ENCODE results near the gene NYNRIN. TPM values are rescaled to one million over a fixed set of nuclear protein-coding genes. Genes with fewer than 3 reads are reported as not detected.

NYNRIN gene
- total and polyA plus RNA-seq, 3 experiments from 2014 or later, result 0.02 to 0.04 TPM; not detected in 1

GRCh38 chr14:24463884-24464785 lies 65.3 kb downstream of the NYNRIN start:
- peak overlapping the region in 4 of 8 donors; percentile 52 to 80 (median 58) for H3K27ac Mint-ChIP-seq
- H3K9me3 ChIP-seq (ENCODE audit: low read length), result no peaks in the 10 kb centered on the region
- CTCF ChIA-PET, result no interaction called here
- H3K36me3 Mint-ChIP-seq, result peaks cover 0 to 10% (median 7%) of the 10 kb centered on the region in 3 donors
- no peaks in the 10 kb centered on the region for H3K36me3 ChIP-seq (ENCODE audit: insufficient read depth, low read length)
- no peak overlapping the region for H3K4me3 ChIP-seq (ENCODE audit: low read length)
- H3K4me1 ChIP-seq (ENCODE audit: insufficient read depth, low read length), result peaks cover 26% of the 10 kb centered on the region
- DNase-seq, result no peak
- peaks cover 20 to 34% (median 30%) of the 10 kb centered on the region in 3 donors for H3K4me1 Mint-ChIP-seq
- no peaks in the 10 kb centered on the region for H3K27me3 Mint-ChIP-seq
- no peaks in the 10 kb centered on the region for H3K27me3 ChIP-seq (ENCODE audit: insufficient read depth, low read length, poor library complexity, severe bottlenecking)
- H3K4me3 Mint-ChIP-seq, result peak overlapping the region in 4 of 7 donors; percentile 44 to 66 (median 54)
- POLR2A ChIA-PET, result interaction anchor here (0.7 kb wide), 1 partner anchor 51 kb away, joined by 3 read pairs; no protein-coding TSS in a partner anchor
- no peak overlapping the region for H3K27ac ChIP-seq (ENCODE audit: low read depth, low read length)
- H3K9me3 Mint-ChIP-seq, result no peaks in the 10 kb centered on the region

- H3K27me3 ChIP-seq (ENCODE audit: insufficient read depth, low read length, poor library complexity, severe bottlenecking), result no peaks in the 10 kb centered on the region
- H3K27ac ChIP-seq (ENCODE audit: low read depth, low read length), result no peak overlapping the region
- Mint-ChIP-seq H3K4me3 (peak overlapping the region in 4 of 7 donors; percentile 3 to 56 (median 38)), H3K9me3 (no peaks in the 10 kb centered on the region), H3K27ac (peak overlapping the region in 3 of 8 donors; percentile 40 to 61 (median 56)), H3K27me3 (no peaks in the 10 kb centered on the region), H3K4me1 (peaks cover 20 to 34% (median 30%) of the 10 kb centered on the region in 3 donors), H3K36me3 (peaks cover 0 to 11% (median 7%) of the 10 kb centered on the region in 3 donors)
- ChIA-PET CTCF (no interaction called here), POLR2A (no interaction called here)
- no peaks in the 10 kb centered on the region for H3K9me3 ChIP-seq (ENCODE audit: low read length)
- peaks cover 26% of the 10 kb centered on the region for H3K4me1 ChIP-seq (ENCODE audit: insufficient read depth, low read length)
- no peak overlapping the region for H3K4me3 ChIP-seq (ENCODE audit: low read length)
- no peak for DNase-seq
- H3K36me3 ChIP-seq (ENCODE audit: insufficient read depth, low read length), result no peaks in the 10 kb centered on the region
These were observed 66.6 kb downstream of the NYNRIN start for GRCh38 chr14:24465368-24465767.

- Histone ChIP-seq H3K4me1 (ENCODE audit: insufficient read depth, low read length) (peaks cover 26% of the 10 kb centered on the region), H3K4me3 (ENCODE audit: low read length) (no peak overlapping the region), H3K27ac (ENCODE audit: low read depth, low read length) (no peak overlapping the region), H3K27me3 (ENCODE audit: insufficient read depth, low read length, poor library complexity, severe bottlenecking) (no peaks in the 10 kb centered on the region), H3K9me3 (ENCODE audit: low read length) (no peaks in the 10 kb centered on the region), H3K36me3 (ENCODE audit: insufficient read depth, low read length) (no peaks in the 10 kb centered on the region)
- H3K27me3 Mint-ChIP-seq, result peaks cover 0 to under 1% of the 10 kb centered on the region in 2 donors
- DNase-seq, result no peak
- H3K36me3 Mint-ChIP-seq, result peaks cover 0 to 14% (median 7%) of the 10 kb centered on the region in 3 donors
- H3K9me3 Mint-ChIP-seq, result no peaks in the 10 kb centered on the region
- H3K4me1 Mint-ChIP-seq, result peaks cover 20 to 34% (median 30%) of the 10 kb centered on the region in 3 donors
- ChIA-PET POLR2A (no interaction called here), CTCF (no interaction called here)
- peak overlapping the region in 1 of 8 donors; percentile 61 for H3K27ac Mint-ChIP-seq
- peak overlapping the region in 1 of 7 donors; percentile 45 for H3K4me3 Mint-ChIP-seq
These were observed 67.0 kb downstream of the NYNRIN start for GRCh38 chr14:24465805-24466204.

Other genes starting within 250 kb of the NYNRIN start
- gene IRF9, start 237.7 kb upstream of the NYNRIN start, total RNA-seq, result 10 to 100 TPM; 62.0 to 68.6 TPM
- gene IRF9, start 237.7 kb upstream of the NYNRIN start, polyA plus RNA-seq, result 91.7 TPM
- gene REC8, start 226.9 kb upstream of the NYNRIN start, total RNA-seq, result 10 to 100 TPM; 24.5 to 26.7 TPM
- 10.0 TPM for gene REC8, start 226.9 kb upstream of the NYNRIN start, polyA plus RNA-seq
- 100 to 1,000 TPM; 164 to 172 TPM for gene IPO4, start 210.2 kb upstream of the NYNRIN start, total RNA-seq
- 20.9 TPM for gene IPO4, start 210.2 kb upstream of the NYNRIN start, polyA plus RNA-seq
- gene TM9SF1, start 203.6 kb upstream of the NYNRIN start, total RNA-seq, result 10 to 100 TPM; 31.3 to 34.0 TPM
- 30.0 TPM for gene TM9SF1, start 203.6 kb upstream of the NYNRIN start, polyA plus RNA-seq
- gene TSSK4, start 193.3 kb upstream of the NYNRIN start, total RNA-seq, result under 1 TPM; 0.26 to 0.44 TPM
- 1.2 TPM for gene TSSK4, start 193.3 kb upstream of the NYNRIN start, polyA plus RNA-seq
- 10 to 100 TPM; 86.4 to 87.6 TPM for gene CHMP4A, start 185.5 kb upstream of the NYNRIN start, total RNA-seq
- gene CHMP4A, start 185.5 kb upstream of the NYNRIN start, polyA plus RNA-seq, result 159 TPM
- 10 to 100 TPM; 15.5 to 16.2 TPM for gene MDP1, start 182.9 kb upstream of the NYNRIN start, total RNA-seq
- gene MDP1, start 182.9 kb upstream of the NYNRIN start, polyA plus RNA-seq, result 25.8 TPM
- 100 to 1,000 TPM; 232 to 240 TPM for gene NEDD8, start 166.6 kb upstream of the NYNRIN start, total RNA-seq
- gene NEDD8, start 166.6 kb upstream of the NYNRIN start, polyA plus RNA-seq, result 364 TPM
- gene GMPR2, start 166.1 kb upstream of the NYNRIN start, total RNA-seq, result 10 to 100 TPM; 43.6 to 48.6 TPM
- gene GMPR2, start 166.1 kb upstream of the NYNRIN start, polyA plus RNA-seq, result 96.8 TPM
- 100 to 1,000 TPM; 101 to 106 TPM for gene TINF2, start 156.4 kb upstream of the NYNRIN start, total RNA-seq
- gene TINF2, start 156.4 kb upstream of the NYNRIN start, polyA plus RNA-seq, result 161 TPM
- gene TGM1, start 135.8 kb upstream of the NYNRIN start, total RNA-seq, result 1 to 10 TPM; 3.2 to 3.7 TPM
- gene TGM1, start 135.8 kb upstream of the NYNRIN start, polyA plus RNA-seq, result not detected
- 10 to 100 TPM; 41.0 to 41.8 TPM for gene RABGGTA, start 127.4 kb upstream of the NYNRIN start, total RNA-seq
- gene RABGGTA, start 127.4 kb upstream of the NYNRIN start, polyA plus RNA-seq, result 37.7 TPM
- gene DHRS1, start 99.2 kb upstream of the NYNRIN start, total RNA-seq, result 1 to 10 TPM; 9.3 to 9.8 TPM
- 34.8 TPM for gene DHRS1, start 99.2 kb upstream of the NYNRIN start, polyA plus RNA-seq
- gene NOP9, start 99.2 kb upstream of the NYNRIN start, total RNA-seq, result 10 to 100 TPM; 44.1 to 47.1 TPM
- 2.1 TPM for gene NOP9, start 99.2 kb upstream of the NYNRIN start, polyA plus RNA-seq
- 10 to 100 TPM; 12.4 to 12.7 TPM for gene CIDEB, start 91.0 kb upstream of the NYNRIN start, total RNA-seq
- gene CIDEB, start 91.0 kb upstream of the NYNRIN start, polyA plus RNA-seq, result 27.5 TPM
- gene LTB4R2, start 88.9 kb upstream of the NYNRIN start, total RNA-seq, result 1 to 10 TPM; 8.3 to 8.7 TPM
- gene LTB4R2, start 88.9 kb upstream of the NYNRIN start, polyA plus RNA-seq, result 2.6 TPM
- gene LTB4R, start 87.5 kb upstream of the NYNRIN start, total RNA-seq, result 10 to 100 TPM in 1 of 2 experiments, 1 to 10 TPM in 1; 9.8 to 12.3 TPM
- gene LTB4R, start 87.5 kb upstream of the NYNRIN start, polyA plus RNA-seq, result 10.3 TPM
- 1 to 10 TPM in 1 of 2 experiments, under 1 TPM in 1; 0.84 to 1.5 TPM for gene ADCY4, start 63.9 kb upstream of the NYNRIN start, total RNA-seq
- 0.64 TPM for gene ADCY4, start 63.9 kb upstream of the NYNRIN start, polyA plus RNA-seq
- 10 to 100 TPM; 11.6 to 12.5 TPM for gene RIPK3, start 59.0 kb upstream of the NYNRIN start, total RNA-seq
- 15.4 TPM for gene RIPK3, start 59.0 kb upstream of the NYNRIN start, polyA plus RNA-seq
- gene NFATC4, start 30.8 kb upstream of the NYNRIN start, total RNA-seq, result 1 to 10 TPM in 1 of 2 experiments, under 1 TPM in 1; 0.81 to 1.5 TPM
- gene NFATC4, start 30.8 kb upstream of the NYNRIN start, polyA plus RNA-seq, result not detected
- 1 to 10 TPM; 7.4 to 7.7 TPM for gene CBLN3, start 30.7 kb downstream of the NYNRIN start, total RNA-seq
- not detected for gene CBLN3, start 30.7 kb downstream of the NYNRIN start, polyA plus RNA-seq
- gene KHNYN, start 31.0 kb downstream of the NYNRIN start, total RNA-seq, result 10 to 100 TPM; 68.8 to 72.3 TPM
- 21.1 TPM for gene KHNYN, start 31.0 kb downstream of the NYNRIN start, polyA plus RNA-seq
- 10 to 100 TPM; 58.1 to 59.6 TPM for gene SDR39U1, start 43.8 kb downstream of the NYNRIN start, total RNA-seq
- 67.7 TPM for gene SDR39U1, start 43.8 kb downstream of the NYNRIN start, polyA plus RNA-seq
- gene CMA1, start 109.3 kb downstream of the NYNRIN start, total RNA-seq, result not detected
- not detected for gene CMA1, start 109.3 kb downstream of the NYNRIN start, polyA plus RNA-seq
- gene CTSG, start 177.2 kb downstream of the NYNRIN start, total RNA-seq, result not detected
- gene CTSG, start 177.2 kb downstream of the NYNRIN start, polyA plus RNA-seq, result not detected
- 100 to 1,000 TPM; 125 to 131 TPM for gene GZMH, start 210.7 kb downstream of the NYNRIN start, total RNA-seq
- gene GZMH, start 210.7 kb downstream of the NYNRIN start, polyA plus RNA-seq, result 336 TPM
- gene GZMB, start 235.2 kb downstream of the NYNRIN start, total RNA-seq, result 1,000 to 10,000 TPM; 2,724 to 2,866 TPM
- gene GZMB, start 235.2 kb downstream of the NYNRIN start, polyA plus RNA-seq, result 78.6 TPM